Measurements from ENCODE around the gene CCNDBP1.
"Not testable (repeated sequence)": the region's sequence is repeated elsewhere in the genome, so short reads cannot be mapped to it uniquely, and the experiment has no call there.

The CCNDBP1 gene

GRCh38 chr15:43194795-43195194 is 9.6 kb downstream of the CCNDBP1 start:
- FAIRE-seq = no peak

- no peak for FAIRE-seq
These were observed 11.8 kb downstream of the CCNDBP1 start for GRCh38 chr15:43196760-43197548.

GRCh38 chr15:43197773-43198172 is 12.6 kb downstream of the CCNDBP1 start:
- FAIRE-seq = not testable (repeated sequence)

- FAIRE-seq = not testable (repeated sequence)
These were observed 13.4 kb downstream of the CCNDBP1 start for GRCh38 chr15:43198556-43198955.

- FAIRE-seq = no peak
These were observed 13.8 kb downstream of the CCNDBP1 start for GRCh38 chr15:43198992-43199391.

- no peak for FAIRE-seq
These were observed 14.8 kb downstream of the CCNDBP1 start for GRCh38 chr15:43199945-43200488.

- FAIRE-seq = no peak
These were observed 19.1 kb downstream of the CCNDBP1 start for GRCh38 chr15:43204016-43204901.

- FAIRE-seq = no peak
These were observed 20.9 kb downstream of the CCNDBP1 start for GRCh38 chr15:43206054-43206453.

- FAIRE-seq = no peak
These were observed 21.8 kb downstream of the CCNDBP1 start for GRCh38 chr15:43207024-43207423.

GRCh38 chr15:43208052-43209002 is 23.1 kb downstream of the CCNDBP1 start:
- FAIRE-seq = no peak

- no peak for FAIRE-seq
These were observed 24.0 kb downstream of the CCNDBP1 start for GRCh38 chr15:43209059-43209824.

GRCh38 chr15:43210172-43210745 is 25.1 kb downstream of the CCNDBP1 start:
- FAIRE-seq = no peak

- FAIRE-seq = no peak
These were observed 25.6 kb downstream of the CCNDBP1 start for GRCh38 chr15:43210807-43211206.

GRCh38 chr15:43211224-43211735 is 26.1 kb downstream of the CCNDBP1 start:
- FAIRE-seq = no peak

GRCh38 chr15:43212299-43212698 is 27.1 kb downstream of the CCNDBP1 start:
- FAIRE-seq = no peak

- no peak for FAIRE-seq
These were observed 27.7 kb downstream of the CCNDBP1 start for GRCh38 chr15:43212951-43213350.

GRCh38 chr15:43213466-43213865 is 28.3 kb downstream of the CCNDBP1 start:
- no peak for FAIRE-seq

GRCh38 chr15:43214169-43214568 is 29.0 kb downstream of the CCNDBP1 start:
- FAIRE-seq = no peak

- no peak for FAIRE-seq
These were observed 29.5 kb downstream of the CCNDBP1 start for GRCh38 chr15:43214592-43215295.

- no peak for FAIRE-seq
These were observed 30.8 kb downstream of the CCNDBP1 start for GRCh38 chr15:43215961-43216360.

Data from islet of Langerhans (tissue), 1 donor.